ENCODE results near the gene LHX2.

DNA sequence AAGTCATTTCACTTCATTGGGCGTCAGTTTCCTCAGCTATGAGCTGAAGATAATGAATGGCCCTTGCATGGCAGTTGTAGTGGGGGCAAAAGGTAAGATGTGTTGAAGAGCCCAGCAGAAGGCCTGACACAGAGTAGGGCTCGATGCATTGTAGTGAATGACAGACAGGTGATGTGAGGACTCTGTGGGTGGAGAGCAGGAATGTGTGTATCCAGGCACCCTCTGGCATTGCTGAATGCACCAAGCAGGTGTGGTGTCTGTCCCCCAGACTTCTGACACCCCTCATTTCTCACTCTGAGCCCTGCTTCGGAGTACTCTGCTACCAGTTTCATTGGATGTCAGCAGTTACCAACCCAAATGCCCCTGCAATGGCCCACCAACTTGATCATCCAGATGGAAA is 22.4 kb downstream of the LHX2 start:
- TF ChIP-seq CTCF (conservative IDR thresholded peaks at IDR 0.05; ENCODE audit: low read depth, low read length) (no peak), POLR2A (IDR thresholded peaks at IDR 0.05; ENCODE audit: low read depth, low read length) (no peak), MXI1 (IDR thresholded peaks at IDR 0.05; ENCODE audit: borderline replicate concordance, low read depth, low read length) (no peak)
